ENCODE data around the gene ANK2.

Gene ANK2

DNA sequence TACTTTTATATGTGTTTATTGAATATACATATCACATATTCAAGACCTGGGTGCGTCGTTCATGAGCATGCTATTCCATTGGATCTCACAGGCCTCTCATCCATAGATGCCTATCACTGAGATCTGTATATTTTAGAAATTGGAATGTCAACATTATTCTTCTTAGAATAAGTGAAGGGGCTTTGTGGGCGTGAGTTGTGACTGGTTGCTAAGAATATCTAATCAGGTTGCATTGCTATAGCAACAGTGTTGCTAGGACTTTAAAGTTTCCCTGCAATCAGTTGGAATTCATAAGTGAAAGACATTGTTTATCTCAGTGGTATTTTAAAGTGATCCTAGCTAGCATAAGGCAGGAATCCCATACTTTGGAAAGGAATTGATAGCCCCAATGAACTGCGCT, 36.7 kb upstream of the ANK2 start:
- Histone ChIP-seq H3K4me3 (replicated peaks; ENCODE audit: insufficient read depth, low read length) (no peak overlapping the region), H3K27me3 (ENCODE audit: insufficient read depth, poor library complexity, severe bottlenecking) (no peaks in the 10 kb centered on the region), H3K27ac (replicated peaks) (no peak overlapping the region)
- DNase-seq (ENCODE audit: low read depth in 1 of 2, low spot score in 1 of 2): no peak
- TF ChIP-seq SPI1 (IDR thresholded peaks at IDR 0.05; ENCODE audit: borderline replicate concordance, low read depth): no peak
- TF ChIP-seq, protein P1, sequence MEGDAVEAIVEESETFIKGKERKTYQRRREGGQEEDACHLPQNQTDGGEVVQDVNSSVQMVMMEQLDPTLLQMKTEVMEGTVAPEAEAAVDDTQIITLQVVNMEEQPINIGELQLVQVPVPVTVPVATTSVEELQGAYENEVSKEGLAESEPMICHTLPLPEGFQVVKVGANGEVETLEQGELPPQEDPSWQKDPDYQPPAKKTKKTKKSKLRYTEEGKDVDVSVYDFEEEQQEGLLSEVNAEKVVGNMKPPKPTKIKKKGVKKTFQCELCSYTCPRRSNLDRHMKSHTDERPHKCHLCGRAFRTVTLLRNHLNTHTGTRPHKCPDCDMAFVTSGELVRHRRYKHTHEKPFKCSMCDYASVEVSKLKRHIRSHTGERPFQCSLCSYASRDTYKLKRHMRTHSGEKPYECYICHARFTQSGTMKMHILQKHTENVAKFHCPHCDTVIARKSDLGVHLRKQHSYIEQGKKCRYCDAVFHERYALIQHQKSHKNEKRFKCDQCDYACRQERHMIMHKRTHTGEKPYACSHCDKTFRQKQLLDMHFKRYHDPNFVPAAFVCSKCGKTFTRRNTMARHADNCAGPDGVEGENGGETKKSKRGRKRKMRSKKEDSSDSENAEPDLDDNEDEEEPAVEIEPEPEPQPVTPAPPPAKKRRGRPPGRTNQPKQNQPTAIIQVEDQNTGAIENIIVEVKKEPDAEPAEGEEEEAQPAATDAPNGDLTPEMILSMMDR (IDR thresholded peaks at IDR 0.05; ENCODE audit: insufficient read depth, low read length): no peak
- no peak for TF ChIP-seq POLR2AphosphoS5 (IDR thresholded peaks at IDR 0.05; ENCODE audit: low read depth)
- TF ChIP-seq, protein P2, sequence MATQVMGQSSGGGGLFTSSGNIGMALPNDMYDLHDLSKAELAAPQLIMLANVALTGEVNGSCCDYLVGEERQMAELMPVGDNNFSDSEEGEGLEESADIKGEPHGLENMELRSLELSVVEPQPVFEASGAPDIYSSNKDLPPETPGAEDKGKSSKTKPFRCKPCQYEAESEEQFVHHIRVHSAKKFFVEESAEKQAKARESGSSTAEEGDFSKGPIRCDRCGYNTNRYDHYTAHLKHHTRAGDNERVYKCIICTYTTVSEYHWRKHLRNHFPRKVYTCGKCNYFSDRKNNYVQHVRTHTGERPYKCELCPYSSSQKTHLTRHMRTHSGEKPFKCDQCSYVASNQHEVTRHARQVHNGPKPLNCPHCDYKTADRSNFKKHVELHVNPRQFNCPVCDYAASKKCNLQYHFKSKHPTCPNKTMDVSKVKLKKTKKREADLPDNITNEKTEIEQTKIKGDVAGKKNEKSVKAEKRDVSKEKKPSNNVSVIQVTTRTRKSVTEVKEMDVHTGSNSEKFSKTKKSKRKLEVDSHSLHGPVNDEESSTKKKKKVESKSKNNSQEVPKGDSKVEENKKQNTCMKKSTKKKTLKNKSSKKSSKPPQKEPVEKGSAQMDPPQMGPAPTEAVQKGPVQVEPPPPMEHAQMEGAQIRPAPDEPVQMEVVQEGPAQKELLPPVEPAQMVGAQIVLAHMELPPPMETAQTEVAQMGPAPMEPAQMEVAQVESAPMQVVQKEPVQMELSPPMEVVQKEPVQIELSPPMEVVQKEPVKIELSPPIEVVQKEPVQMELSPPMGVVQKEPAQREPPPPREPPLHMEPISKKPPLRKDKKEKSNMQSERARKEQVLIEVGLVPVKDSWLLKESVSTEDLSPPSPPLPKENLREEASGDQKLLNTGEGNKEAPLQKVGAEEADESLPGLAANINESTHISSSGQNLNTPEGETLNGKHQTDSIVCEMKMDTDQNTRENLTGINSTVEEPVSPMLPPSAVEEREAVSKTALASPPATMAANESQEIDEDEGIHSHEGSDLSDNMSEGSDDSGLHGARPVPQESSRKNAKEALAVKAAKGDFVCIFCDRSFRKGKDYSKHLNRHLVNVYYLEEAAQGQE (IDR thresholded peaks at IDR 0.05; ENCODE audit: insufficient replicate concordance, low read depth): no peak
- TF ChIP-seq GABPA (IDR thresholded peaks at IDR 0.05; ENCODE audit: low read depth): no peak

DNA sequence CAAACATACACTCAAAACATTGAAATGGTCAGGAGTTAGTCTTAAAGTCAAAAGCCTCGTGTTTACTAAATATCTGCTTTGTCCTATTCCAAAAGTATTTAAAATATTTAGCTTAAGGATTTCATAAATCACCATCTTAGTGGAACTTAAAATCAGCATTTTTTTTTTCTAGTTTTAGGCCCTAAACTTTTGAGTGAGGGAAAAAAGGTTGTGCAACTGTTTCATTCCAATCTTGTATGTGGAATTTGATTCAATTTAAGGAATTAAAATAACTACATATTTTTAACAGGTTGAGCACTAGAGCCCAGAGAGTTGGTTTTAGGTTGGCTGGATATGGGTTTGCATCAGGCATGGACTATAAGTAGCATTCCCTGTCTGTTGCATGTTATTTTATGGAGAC, 35.7 kb upstream of the ANK2 start:
- DNase-seq (ENCODE audit: low read depth in 1 of 2, low spot score in 1 of 2): no peak
- no peak overlapping the region for H3K4me3 ChIP-seq (replicated peaks; ENCODE audit: insufficient read depth, low read length)
- no peak overlapping the region for H3K27ac ChIP-seq (replicated peaks)
- TF ChIP-seq, protein P1 (IDR thresholded peaks at IDR 0.05; ENCODE audit: insufficient read depth, low read length): no peak
- TF ChIP-seq, protein P2 (IDR thresholded peaks at IDR 0.05; ENCODE audit: insufficient replicate concordance, low read depth): no peak
- TF ChIP-seq GABPA (IDR thresholded peaks at IDR 0.05; ENCODE audit: low read depth) (no peak), SPI1 (IDR thresholded peaks at IDR 0.05; ENCODE audit: borderline replicate concordance, low read depth) (no peak), POLR2AphosphoS5 (IDR thresholded peaks at IDR 0.05; ENCODE audit: low read depth) (no peak)
- no peaks in the 10 kb centered on the region for H3K27me3 ChIP-seq (ENCODE audit: insufficient read depth, poor library complexity, severe bottlenecking)

DNA sequence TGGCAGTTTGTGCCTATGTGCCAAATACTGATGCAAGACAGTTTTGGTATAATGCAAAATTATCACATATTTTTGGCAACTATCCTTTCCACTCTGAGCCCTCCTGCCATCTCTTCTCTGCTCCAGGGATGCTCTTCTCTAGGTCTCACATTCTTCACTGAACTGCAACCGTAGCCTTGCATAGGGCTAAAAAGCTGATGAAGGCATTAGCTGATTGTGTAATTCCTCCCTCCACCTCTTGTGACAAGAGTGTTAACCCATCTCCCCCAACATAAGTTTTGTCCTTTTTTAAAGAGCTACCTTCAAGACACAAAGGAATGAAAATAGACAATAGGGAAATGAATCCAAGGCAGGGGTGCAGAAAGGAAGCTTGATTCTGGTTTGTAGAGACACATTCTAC, 33.1 kb upstream of the ANK2 start:
- Histone ChIP-seq H3K27ac (replicated peaks) (no peak overlapping the region), H3K4me3 (replicated peaks; ENCODE audit: insufficient read depth, low read length) (no peak overlapping the region), H3K27me3 (ENCODE audit: insufficient read depth, poor library complexity, severe bottlenecking) (no peaks in the 10 kb centered on the region)
- TF ChIP-seq GABPA (IDR thresholded peaks at IDR 0.05; ENCODE audit: low read depth) (no peak), POLR2AphosphoS5 (IDR thresholded peaks at IDR 0.05; ENCODE audit: low read depth) (no peak), SPI1 (IDR thresholded peaks at IDR 0.05; ENCODE audit: borderline replicate concordance, low read depth) (no peak)
- TF ChIP-seq, protein P1 (IDR thresholded peaks at IDR 0.05; ENCODE audit: insufficient read depth, low read length): no peak
- TF ChIP-seq, protein P2 (IDR thresholded peaks at IDR 0.05; ENCODE audit: insufficient replicate concordance, low read depth): no peak
- no peak for DNase-seq (ENCODE audit: low read depth in 1 of 2, low spot score in 1 of 2)
